Heart right ventricle (tissue), 16 donors: ENCODE data around the gene TEAD1. TPM values are rescaled to one million over a fixed set of nuclear protein-coding genes. Genes with fewer than 3 reads are reported as not detected.
"Not testable (repeated sequence)": the region's sequence is repeated elsewhere in the genome, so short reads cannot be mapped to it uniquely, and the experiment has no call there.

Source experiments
- ATAC-seq, 8 donors: fragments of 200-7000 bp; cut with Tn5 transposase; one replicate each; pipeline ENCODE4 v1.9.1; 2020; ENCODE audit warnings: mild to moderate bottlenecking in 8 of 8, moderate library complexity in 8 of 8, moderate number of reproducible peaks in 1 of 8
- DNase-seq, 2 donors: peaks; one replicate each; pipeline ENCODE4 v3.0.0-alpha.2; 2020
- H3K27ac ChIP-seq, 10 donors: fragments of 200-600 bp; sonication (generic) in 2 of 10; one replicate each; pipeline versions ENCODE4 v1.5.0 to v1.8.0; 2020 to 2022; ENCODE audit warnings: mild to moderate bottlenecking in 3 of 10
- H3K27me3 ChIP-seq, 7 donors: fragments of 200-600 bp; one replicate each; pipeline ENCODE4 v1.8.0; 2021 to 2022; ENCODE audit warnings: mild to moderate bottlenecking in 2 of 7
- H3K36me3 ChIP-seq, 9 donors: fragments of 200-600 bp; sonication (generic) in 1 of 9; one replicate each; pipeline versions ENCODE4 v1.5.0 to v1.8.0; 2020 to 2022; ENCODE audit warnings: mild to moderate bottlenecking in 2 of 9
- H3K4me1 ChIP-seq, 9 donors: fragments of 200-600 bp; sonication (generic) in 1 of 9; one replicate each; pipeline versions ENCODE4 v1.5.0 to v1.8.0; 2020 to 2022; ENCODE audit warnings: mild to moderate bottlenecking in 4 of 9
- H3K4me3 ChIP-seq, 10 donors: fragments of 200-600 bp; sonication (generic) in 2 of 10; one replicate each; pipeline versions ENCODE4 v1.5.0 to v1.8.0; 2020 to 2022; ENCODE audit warnings: mild to moderate bottlenecking in 7 of 10, moderate library complexity in 2 of 10
- H3K9me3 ChIP-seq, 11 donors: fragments of 200-600 bp in 10 of 11; sonication (generic) in 2 of 11; one replicate each; pipeline versions ENCODE4 v1.5.0 to v1.8.0; 2013 to 2022; ENCODE audit warnings: mild to moderate bottlenecking in 2 of 11, control low read depth in 1 of 11, moderate library complexity in 1 of 11
- CTCF ChIP-seq, 9 donors: fragments of 200-600 bp; sonication (generic) in 2 of 9; IDR thresholded peaks; one replicate each; pipeline versions ENCODE4 v1.5.0 to v1.8.0; 2021 to 2022; ENCODE audit warnings: antibody characterized with exemption in 9 of 9, mild to moderate bottlenecking in 5 of 9, moderate library complexity in 1 of 9
- whole genome bisulfite sequencing, 2 donors: extraction: QIAGEN DNeasy Blood & Tissue Kit; methylation state at CpG; one replicate each; pipeline ENCODE4 v1.1.7; 2013; ENCODE audit warnings: inconsistent platforms in 1 of 2; 5-methylcytosine and 5-hydroxymethylcytosine counted together
- intact Hi-C, 10 donors: fragments of 100-400 bp; cut with DNase I; formaldehyde crosslinking; loops; one replicate each; pipeline versions ENCODE4 v1.11.1 to v1.14.2; 2022
- polyA plus RNA-seq, 2 donors: library from polyadenylated mRNA; stranded (reverse); fragments of 200-250 nt; gene quantifications; one replicate each; pipeline ENCODE4 v1.2.3, GENCODE V29; 2013
- total RNA-seq, 10 donors: library from RNA; stranded (reverse); fragmentation: NEBNext Ultra II Directional in 3 of 10; extraction: Animal tissue kit (Norgen Biotek cat#: 25700) in 3 of 10; gene quantifications; one replicate each; pipeline versions ENCODE4 v1.2.1 to v1.2.4, GENCODE V29; 2021 to 2023
- donor health status: Arrhythmogenic right ventricular cardiomyopathy.
- donor health status: ischemic (EF 13 %, LVEDD 7.1; RV severe dilation, severe dysfunction).
- donor health status: healthy with polysubstance abuse.
- donor health status: DM: no; HTN: yes; CAD: no.
- donor health status: DM: no; HTN: no; CAD: no.
- donor health status: ischemic (EF 25% LVEDD 6.9; RV normal size, moderate dysfunction).
- donor health status: ischemic (EF 25% LVEDD 5.7; RV mildly dilated, moderate dysfunction).
- donor health status: healthy.
- donor health status: DM: yes; HTN: yes; CAD: no.
- donor health status: Ischemic cardiomyopathy.
- donor health status: ischemic (EF 35%, LVEDD 5.7; RV mildly dilated, moderate dysfunction).
- donor health status: nonischemic (EF 11% LVEDD 7.7; RV severe dilation, severe dysfunction).
- donor health status: DM: yes; HTN: yes; CAD: no.
- donor health status: PGD.
- donor health status: ischemic (EF 29% LVEDD 5.4; RV normal size, mild dysfunction).
- donor health status: nonischemic (EF 23%, LVEDD 6.1; RV moderate dilation, normal function).

Gene TEAD1
- total and polyA plus RNA-seq, 12 donors = 12.7 to 138 (median 116) TPM

- ATAC-seq (no peak), DNase-seq (no peak)
- Histone ChIP-seq H3K27me3 (no peaks in the 10 kb centered on the region), H3K36me3 (peaks cover 0 to 32% (median under 1%) of the 10 kb centered on the region in 9 donors), H3K9me3 (no peaks in the 10 kb centered on the region), H3K4me3 (no peak overlapping the region), H3K4me1 (peaks cover 0 to 7% (median 0%) of the 10 kb centered on the region in 9 donors), H3K27ac (no peak overlapping the region)
- intact Hi-C loops = no loop called here
- 69 to 77% methylated on average over 5 of the region's 5 CpGs for WGBS, 2 donors
- TF ChIP-seq CTCF (IDR thresholded peaks at IDR 0.05) = no peak
Measured at GRCh38 chr11:12876988-12877387, 202.8 kb downstream of the TEAD1 start.

GRCh38 chr11:12877508-12877907 is 203.3 kb downstream of the TEAD1 start:
- intact Hi-C loops, ATAC-seq, DNase-seq, H3K27me3 ChIP-seq, H3K4me1 ChIP-seq, H3K27ac ChIP-seq, H3K9me3 ChIP-seq, H3K4me3 ChIP-seq: not testable (repeated sequence)
- 89 to 94% methylated on average over 4 of the region's 4 CpGs for WGBS, 2 donors
- H3K36me3 ChIP-seq = peaks cover 0 to 36% (median 6%) of the 10 kb centered on the region in 9 donors

GRCh38 chr11:12880327-12880726 is 206.1 kb downstream of the TEAD1 start:
- no peak for TF ChIP-seq CTCF (IDR thresholded peaks at IDR 0.05)
- WGBS, 2 donors = 97 to 98% methylated on average over 6 of the region's 6 CpGs
- intact Hi-C loops = loop anchor here in 5 of 10 donors (5.0 to 10.0 kb wide), 6 partner anchors 56 to 466 kb away; partner anchors contain the start of gene TEAD1 (in 2 of the 5)

GRCh38 chr11:12882670-12883069 is 208.4 kb downstream of the TEAD1 start:
- intact Hi-C loops = loop anchor here in 5 of 10 donors (5.0 to 10.0 kb wide), 6 partner anchors 58 to 468 kb away; partner anchors contain the start of gene TEAD1 (in 2 of the 5)
- Histone ChIP-seq H3K4me3 (no peak overlapping the region), H3K9me3 (no peaks in the 10 kb centered on the region), H3K27ac (no peak overlapping the region), H3K36me3 (peaks cover 0 to 64% (median 10%) of the 10 kb centered on the region in 9 donors), H3K4me1 (peaks cover 0 to 8% (median 4%) of the 10 kb centered on the region in 9 donors), H3K27me3 (no peaks in the 10 kb centered on the region)
- ATAC-seq (no peak), DNase-seq (no peak)
- 53 to 75% methylated on average over 5 of the region's 5 CpGs for WGBS, 2 donors
- no peak for TF ChIP-seq CTCF (IDR thresholded peaks at IDR 0.05)

More at GRCh38 chr11:12880327-12880726, 206.1 kb downstream of the TEAD1 start:
- no peak for ATAC-seq
- Histone ChIP-seq H3K4me3 (no peak overlapping the region), H3K9me3 (no peaks in the 10 kb centered on the region), H3K4me1 (peaks cover 0 to 4% (median 0%) of the 10 kb centered on the region in 9 donors), H3K27ac (no peak overlapping the region), H3K36me3 (peaks cover 0 to 61% (median 10%) of the 10 kb centered on the region in 9 donors), H3K27me3 (no peaks in the 10 kb centered on the region)
- no peak for DNase-seq

GRCh38 chr11:12884751-12885318 is 210.6 kb downstream of the TEAD1 start:
- ATAC-seq = no peak
- TF ChIP-seq CTCF (IDR thresholded peaks at IDR 0.05) = no peak
- Histone ChIP-seq H3K27me3 (no peaks in the 10 kb centered on the region), H3K9me3 (no peaks in the 10 kb centered on the region), H3K4me3 (no peak overlapping the region), H3K36me3 (peaks cover 0 to 60% (median 10%) of the 10 kb centered on the region in 9 donors), H3K4me1 (peaks cover 7 to 25% (median 16%) of the 10 kb centered on the region in 9 donors), H3K27ac (no peak overlapping the region)
- WGBS, 2 donors = 88 to 95% methylated on average over 5 of the region's 5 CpGs
- DNase-seq = no peak
- intact Hi-C loops = loop anchor here in 8 of 10 donors (5.0 to 10.0 kb wide), 11 partner anchors 58 to 473 kb away; partner anchors contain the start of gene TEAD1 (in 3 of the 8)
